ENCODE measurements around the gene LGALS3BP. TPM values are rescaled to one million over a fixed set of nuclear protein-coding genes. Genes with fewer than 3 reads are reported as not detected.

LGALS3BP gene
- total and polyA plus RNA-seq, 2 experiments from 2014 or later = 15.1 to 36.5 TPM

GRCh38 chr17:78959803-78960202 is 19.9 kb downstream of the LGALS3BP start:
- no peak for DNase-seq (ENCODE audit: low spot score)

GRCh38 chr17:78958641-78959127 is 21.0 kb downstream of the LGALS3BP start:
- no peaks in the 10 kb centered on the region for H3F3A ChIP-seq (replicated peaks; ENCODE audit: low read depth)
- no peak overlapping the region for H3K27ac ChIP-seq (ENCODE audit: low read depth)
- no peaks in the 10 kb centered on the region for H3K36me3 ChIP-seq (ENCODE audit: insufficient read depth)
- peaks cover 12% of the 10 kb centered on the region for H3K27me3 Mint-ChIP-seq (ENCODE audit: insufficient read depth, low read depth, poor library complexity)
- no peaks in the 10 kb centered on the region for H3K9me2 ChIP-seq (ENCODE audit: insufficient read depth)
- H3K4me1 ChIP-seq (ENCODE audit: insufficient read depth) = no peaks in the 10 kb centered on the region
- DNase-seq (ENCODE audit: low spot score) (no peak), ATAC-seq (no peak)
- no peak overlapping the region; the same call in 1 of the 2 replicates for H3K27ac Mint-ChIP-seq
- H2AFZ ChIP-seq = no peak overlapping the region
- H3K4me2 ChIP-seq = no peak overlapping the region
- no peaks in the 10 kb centered on the region for H3K9me3 Mint-ChIP-seq
- H3K4me3 ChIP-seq = no peak overlapping the region
- H3K4me1 Mint-ChIP-seq = no peaks in the 10 kb centered on the region; the same call in 2 of the 3 replicates
- H3K27me3 ChIP-seq (ENCODE audit: insufficient read depth) = no peaks in the 10 kb centered on the region
- H4K20me1 ChIP-seq (replicated peaks; ENCODE audit: insufficient read depth) = no peaks in the 10 kb centered on the region
- H3K36me3 Mint-ChIP-seq (ENCODE audit: low read depth) = no peaks in the 10 kb centered on the region
- no peak overlapping the region for H3K4me3 Mint-ChIP-seq
- H3K79me2 ChIP-seq (replicated peaks; ENCODE audit: insufficient read depth) = no peaks in the 10 kb centered on the region
- TF ChIP-seq REST (IDR thresholded peaks at IDR 0.05; ENCODE audit: unreplicated experiment) (no peak), ZNF114 (CRISPR knock-in tag; IDR thresholded peaks at IDR 0.05) (no peak), JUNB (IDR thresholded peaks at IDR 0.05; ENCODE audit: unreplicated experiment) (no peak), EZH2phosphoT487 (IDR thresholded peaks at IDR 0.05; ENCODE audit: unreplicated experiment) (no peak), STAT1 (IDR thresholded peaks at IDR 0.05; ENCODE audit: unreplicated experiment) (no peak), NANOG (IDR thresholded peaks at IDR 0.05; ENCODE audit: borderline replicate concordance) (no peak), POLR2AphosphoS5 (IDR thresholded peaks at IDR 0.05; ENCODE audit: low read depth) (no peak), ZNF462 (CRISPR knock-in tag; IDR thresholded peaks at IDR 0.05) (no peak)

More at GRCh38 chr17:78959803-78960202, 19.9 kb downstream of the LGALS3BP start:
- H3K9me2 ChIP-seq (ENCODE audit: insufficient read depth) = no peaks in the 10 kb centered on the region
- Mint-ChIP-seq H3K9me3 (no peaks in the 10 kb centered on the region), H3K36me3 (ENCODE audit: low read depth) (no peaks in the 10 kb centered on the region), H3K27ac (no peak overlapping the region), H3K4me1 (no peaks in the 10 kb centered on the region; the same call in 2 of the 3 replicates), H3K27me3 (ENCODE audit: insufficient read depth, low read depth, poor library complexity) (peaks cover 12% of the 10 kb centered on the region), H3K4me3 (no peak overlapping the region)
- H3K4me3 ChIP-seq = no peak overlapping the region
- no peaks in the 10 kb centered on the region for H4K20me1 ChIP-seq (replicated peaks; ENCODE audit: insufficient read depth)
- H3K36me3 ChIP-seq (ENCODE audit: insufficient read depth) = no peaks in the 10 kb centered on the region
- no peak for ATAC-seq
- H3K27me3 ChIP-seq (ENCODE audit: insufficient read depth) = no peaks in the 10 kb centered on the region
- H3K79me2 ChIP-seq (replicated peaks; ENCODE audit: insufficient read depth) = no peaks in the 10 kb centered on the region
- no peak overlapping the region for H3K27ac ChIP-seq (ENCODE audit: low read depth)
- no peak overlapping the region for H3K4me2 ChIP-seq
- no peak overlapping the region for H2AFZ ChIP-seq
- H3F3A ChIP-seq (replicated peaks; ENCODE audit: low read depth) = no peaks in the 10 kb centered on the region
- TF ChIP-seq, protein P1, sequence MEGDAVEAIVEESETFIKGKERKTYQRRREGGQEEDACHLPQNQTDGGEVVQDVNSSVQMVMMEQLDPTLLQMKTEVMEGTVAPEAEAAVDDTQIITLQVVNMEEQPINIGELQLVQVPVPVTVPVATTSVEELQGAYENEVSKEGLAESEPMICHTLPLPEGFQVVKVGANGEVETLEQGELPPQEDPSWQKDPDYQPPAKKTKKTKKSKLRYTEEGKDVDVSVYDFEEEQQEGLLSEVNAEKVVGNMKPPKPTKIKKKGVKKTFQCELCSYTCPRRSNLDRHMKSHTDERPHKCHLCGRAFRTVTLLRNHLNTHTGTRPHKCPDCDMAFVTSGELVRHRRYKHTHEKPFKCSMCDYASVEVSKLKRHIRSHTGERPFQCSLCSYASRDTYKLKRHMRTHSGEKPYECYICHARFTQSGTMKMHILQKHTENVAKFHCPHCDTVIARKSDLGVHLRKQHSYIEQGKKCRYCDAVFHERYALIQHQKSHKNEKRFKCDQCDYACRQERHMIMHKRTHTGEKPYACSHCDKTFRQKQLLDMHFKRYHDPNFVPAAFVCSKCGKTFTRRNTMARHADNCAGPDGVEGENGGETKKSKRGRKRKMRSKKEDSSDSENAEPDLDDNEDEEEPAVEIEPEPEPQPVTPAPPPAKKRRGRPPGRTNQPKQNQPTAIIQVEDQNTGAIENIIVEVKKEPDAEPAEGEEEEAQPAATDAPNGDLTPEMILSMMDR (conservative IDR thresholded peaks at IDR 0.05; ENCODE audit: low read depth in 2 of 2) = peak in 1 of 2 experiments; percentile 33; a peak in 3 of 4 replicates
- no peak for TF ChIP-seq ZNF114 (CRISPR knock-in tag; IDR thresholded peaks at IDR 0.05)
- no peaks in the 10 kb centered on the region for H3K4me1 ChIP-seq (ENCODE audit: insufficient read depth)

Measured in GM23338 (cell line).